CD4-positive, alpha-beta T cell treated with Interleukin-4 for 4 hours (primary cell): ENCODE data around the gene BMPR1B.
"Not testable (repeated sequence)": the region's sequence is repeated elsewhere in the genome, so short reads cannot be mapped to it uniquely, and the experiment has no call there.

Experiments used
- DNase-seq: peaks from one replicate; pipeline ENCODE4 v3.0.0-alpha.2; 2020

The BMPR1B gene

DNA sequence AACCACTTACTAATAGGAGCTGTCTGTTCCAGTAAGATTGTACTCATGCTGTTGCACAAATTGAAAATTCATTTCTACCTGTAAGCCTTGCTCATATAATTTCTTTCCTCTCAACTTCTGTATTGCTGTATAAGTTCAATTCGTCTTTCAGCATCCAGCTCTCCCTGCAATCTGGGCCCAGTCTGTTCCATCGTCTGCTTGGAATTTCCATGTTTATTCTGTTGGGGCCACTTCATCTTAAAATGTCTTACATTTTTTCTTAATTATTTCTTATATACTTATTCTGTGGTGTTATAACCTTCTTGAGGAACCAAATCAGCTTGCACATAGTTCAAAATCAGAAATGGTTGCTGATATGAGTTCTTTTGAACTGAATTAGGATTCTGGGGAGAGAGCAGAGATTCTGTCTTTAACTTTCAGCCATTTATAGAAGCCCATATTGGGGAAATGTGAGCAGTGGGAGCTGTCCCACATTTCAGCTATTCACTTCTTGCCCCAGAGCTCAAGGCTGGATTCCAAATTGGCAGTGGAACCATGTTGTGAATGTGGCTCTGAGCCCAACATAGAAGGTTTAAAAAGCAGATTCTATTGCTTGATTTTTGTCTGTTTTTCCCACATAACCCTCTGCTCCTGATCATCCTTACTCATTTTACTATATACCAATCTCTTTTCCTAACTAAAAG, 291.9 kb downstream of the BMPR1B start:
- no peak for DNase-seq

DNA sequence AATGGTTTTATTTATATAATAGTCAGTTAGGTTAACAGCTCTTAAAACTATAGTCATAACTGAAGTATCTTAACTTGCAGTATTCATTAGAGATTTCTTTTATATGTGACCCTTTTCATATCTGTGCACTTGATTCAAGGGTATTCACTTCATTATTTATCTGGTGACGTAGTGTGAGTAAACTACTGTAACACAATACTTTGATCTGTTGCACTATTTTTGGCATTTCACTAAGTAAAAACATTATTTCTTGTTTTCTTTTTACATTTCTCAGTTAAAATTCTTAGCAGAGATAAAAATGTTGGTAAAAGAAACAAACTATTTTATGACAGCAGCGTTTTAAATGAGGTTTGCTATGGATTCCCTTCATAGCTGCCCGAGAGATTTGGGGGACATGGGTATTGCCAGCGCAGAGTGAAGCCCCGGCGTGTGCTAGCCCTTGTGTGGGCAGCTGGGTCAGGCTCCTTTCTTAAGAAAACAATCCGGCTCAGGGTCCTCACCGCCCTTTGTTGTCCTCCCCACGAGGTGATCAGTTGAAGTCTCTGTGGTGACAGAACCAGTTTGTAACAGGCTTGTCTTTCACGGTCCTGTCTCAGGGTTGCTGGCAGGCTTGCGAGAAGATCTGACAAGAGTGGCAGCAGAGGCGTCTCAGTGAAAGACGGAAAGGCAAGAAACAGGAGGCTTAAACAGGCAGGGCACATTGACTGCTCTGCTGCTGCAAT, 293.4 kb downstream of the BMPR1B start:
- no peak for DNase-seq

DNA sequence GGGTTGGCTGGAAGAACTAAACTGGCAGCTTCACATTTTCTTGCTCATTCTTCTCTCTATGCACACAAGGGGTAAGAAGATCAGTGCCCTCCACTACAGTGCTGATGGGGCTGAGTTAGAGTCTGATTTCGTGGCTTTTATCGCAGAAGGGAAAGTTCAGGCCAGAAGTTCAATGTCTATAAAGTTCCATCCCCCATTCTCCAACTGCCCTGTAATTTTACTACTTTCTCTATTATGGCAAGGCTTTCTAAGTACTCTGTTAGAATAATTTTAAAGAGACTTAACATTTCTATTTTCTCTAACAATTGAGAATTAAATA, 293.9 kb downstream of the BMPR1B start:
- no peak for DNase-seq

DNA sequence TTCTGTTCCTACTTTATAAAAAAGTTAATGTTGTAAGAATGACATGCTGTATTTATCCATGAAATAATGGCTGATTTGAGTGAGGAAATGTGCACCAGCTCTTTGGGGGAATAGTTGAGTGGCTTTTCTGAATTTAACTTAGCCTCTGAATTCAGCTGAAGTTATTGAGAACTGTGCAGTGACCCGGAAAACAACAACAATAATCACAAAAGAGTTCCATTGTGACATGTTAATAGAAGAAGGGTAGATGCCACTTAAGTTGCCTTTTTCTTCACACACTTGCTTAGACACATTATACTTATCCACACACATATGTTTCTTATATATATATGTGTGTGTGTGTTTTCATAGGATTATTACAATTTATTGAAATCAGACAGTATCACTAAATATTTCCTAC, 301.2 kb downstream of the BMPR1B start:
- DNase-seq: no peak

DNA sequence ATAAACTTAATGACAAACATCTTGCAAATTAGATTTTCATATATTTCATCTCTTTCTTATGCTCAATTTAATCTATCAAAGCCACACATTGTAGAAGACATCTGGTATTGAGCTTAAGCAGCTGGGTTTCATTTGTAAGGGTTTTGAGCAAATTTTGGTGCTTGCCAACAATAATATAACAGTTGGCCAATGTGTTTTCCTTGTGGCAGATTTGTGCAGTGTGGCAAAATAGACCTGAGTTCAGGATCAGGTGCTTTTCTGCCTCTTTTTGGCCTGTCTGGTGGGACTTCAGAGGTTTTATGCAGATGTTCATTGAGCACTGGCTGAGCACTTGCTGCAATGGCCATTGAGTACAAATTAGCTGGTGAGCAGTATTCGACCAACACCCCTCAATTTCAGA, 301.9 kb downstream of the BMPR1B start:
- DNase-seq: no peak

DNA sequence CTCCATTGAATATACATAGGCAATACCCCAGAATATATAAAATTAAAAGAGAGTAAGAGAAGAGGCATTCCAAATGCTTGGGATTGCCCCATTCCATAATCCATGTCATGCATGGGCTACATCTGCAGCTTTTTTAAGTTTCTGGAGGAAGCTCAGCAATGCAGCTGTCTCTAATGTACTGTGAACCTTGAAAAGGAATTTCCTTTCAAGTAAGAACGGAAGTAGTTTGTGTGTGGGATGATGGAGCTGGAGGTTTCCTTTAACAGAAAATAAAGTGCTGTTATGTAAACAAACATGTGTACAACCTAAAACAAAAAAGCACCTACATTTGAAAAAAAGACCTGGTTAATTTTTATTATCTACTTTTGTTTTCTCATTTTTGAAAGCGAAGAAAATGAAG, 303.5 kb downstream of the BMPR1B start:
- no peak for DNase-seq

DNA sequence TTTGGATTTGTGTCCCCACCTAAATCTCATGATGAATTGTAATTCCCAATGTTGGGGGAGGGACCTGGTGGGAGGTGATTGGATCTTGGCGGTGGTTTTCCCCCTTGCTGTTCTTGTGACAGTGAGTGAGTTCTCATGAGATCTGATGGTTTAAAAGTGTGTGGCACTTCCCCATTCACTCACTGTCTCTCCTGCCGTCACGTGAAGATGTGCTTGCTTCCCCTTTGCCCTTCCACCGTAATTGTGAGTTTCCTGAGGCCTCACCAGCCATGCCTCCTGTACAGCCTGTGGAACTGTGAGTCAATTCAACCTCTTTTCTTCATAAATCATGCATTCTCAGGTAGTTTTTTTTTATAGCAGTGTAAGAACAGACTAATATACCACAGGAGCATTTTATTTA, 304.0 kb downstream of the BMPR1B start:
- not testable (repeated sequence) for DNase-seq

DNA sequence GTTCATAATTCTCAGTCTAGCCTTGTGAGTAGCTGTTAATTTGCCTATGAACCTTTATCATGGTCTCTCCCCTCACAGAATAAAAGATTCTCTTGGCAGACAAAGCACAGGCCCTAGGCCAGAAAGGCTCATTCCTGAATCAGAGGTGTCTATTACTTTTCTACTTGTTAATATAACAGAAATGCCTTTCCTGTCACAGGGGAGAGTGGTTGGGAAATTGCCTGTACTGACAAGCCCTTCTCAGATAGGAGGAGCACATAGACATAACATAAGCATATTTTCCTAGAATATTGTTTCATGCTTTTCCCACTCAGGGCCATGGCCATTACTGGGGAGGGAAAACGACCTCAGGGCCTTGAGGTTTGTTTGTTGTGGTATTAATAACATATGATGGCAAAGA, 308.3 kb downstream of the BMPR1B start:
- no peak for DNase-seq

DNA sequence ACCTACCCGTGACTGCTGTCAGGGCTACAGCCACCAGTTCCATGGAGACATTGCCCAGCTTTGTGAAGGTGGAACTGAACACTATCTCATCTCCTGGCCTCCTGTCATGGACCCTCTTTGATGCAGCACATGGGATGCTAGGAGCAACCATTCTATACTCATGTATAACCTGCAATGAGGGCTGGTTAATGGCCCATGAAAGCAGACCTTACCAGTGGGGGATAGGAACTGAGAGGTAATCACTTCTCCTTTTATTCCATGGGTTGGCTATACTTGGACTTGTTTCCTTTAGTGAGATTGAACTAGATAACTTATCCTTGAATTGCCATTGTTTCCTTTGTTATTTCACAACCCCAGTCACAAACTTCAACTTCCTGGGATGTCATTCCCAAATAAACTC, 310.6 kb downstream of the BMPR1B start:
- DNase-seq: no peak

DNA sequence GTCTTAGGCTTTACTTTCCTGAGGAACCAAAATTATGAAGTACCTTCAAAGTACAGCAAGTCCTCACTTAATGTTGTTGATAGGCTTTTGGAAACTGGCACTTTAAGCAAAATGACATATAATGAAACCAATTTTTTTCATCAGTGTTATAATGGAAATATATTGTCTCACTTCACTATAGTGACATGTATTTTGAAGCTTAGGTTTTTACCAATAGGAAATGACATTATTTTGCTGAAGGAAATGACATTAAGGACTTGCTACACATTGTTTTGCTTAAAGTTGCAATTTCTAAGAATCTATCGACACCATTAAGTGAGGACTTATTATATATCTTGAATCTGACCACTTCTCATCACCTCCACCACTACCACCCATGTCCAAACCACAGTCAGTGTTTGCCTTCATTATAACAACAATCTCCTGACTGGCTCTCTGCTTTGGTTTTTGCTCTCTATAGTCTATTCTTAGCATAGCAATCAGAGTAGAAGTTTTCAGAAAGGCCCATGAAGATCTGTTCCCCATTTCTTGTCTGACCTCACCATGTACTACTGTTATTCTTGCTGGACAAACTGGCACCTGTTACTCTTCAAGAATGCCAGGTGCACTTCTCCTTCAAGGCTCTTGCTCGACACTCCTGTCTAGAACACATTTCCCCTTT, 311.2 kb downstream of the BMPR1B start:
- DNase-seq: no peak

DNA sequence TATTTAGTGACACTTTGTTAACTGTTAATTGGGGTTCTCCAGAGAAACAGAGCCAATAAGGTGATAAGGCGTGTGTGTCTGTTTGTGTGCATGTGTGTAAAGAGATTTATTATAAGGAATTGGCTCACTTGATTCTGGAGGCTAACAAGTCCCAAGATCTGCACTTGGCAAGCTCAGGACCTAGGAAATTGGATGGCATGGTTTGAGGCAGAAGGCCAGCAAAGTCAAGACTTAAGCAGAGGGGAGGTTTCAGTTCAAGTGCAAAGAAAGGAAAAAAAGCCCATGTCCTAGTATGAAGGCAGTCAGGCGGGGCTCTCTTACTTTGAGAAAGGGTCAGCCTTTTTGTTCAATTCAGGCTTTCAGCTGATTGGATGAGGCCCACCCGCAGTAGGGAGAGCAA, 314.1 kb downstream of the BMPR1B start:
- no peak for DNase-seq

DNA sequence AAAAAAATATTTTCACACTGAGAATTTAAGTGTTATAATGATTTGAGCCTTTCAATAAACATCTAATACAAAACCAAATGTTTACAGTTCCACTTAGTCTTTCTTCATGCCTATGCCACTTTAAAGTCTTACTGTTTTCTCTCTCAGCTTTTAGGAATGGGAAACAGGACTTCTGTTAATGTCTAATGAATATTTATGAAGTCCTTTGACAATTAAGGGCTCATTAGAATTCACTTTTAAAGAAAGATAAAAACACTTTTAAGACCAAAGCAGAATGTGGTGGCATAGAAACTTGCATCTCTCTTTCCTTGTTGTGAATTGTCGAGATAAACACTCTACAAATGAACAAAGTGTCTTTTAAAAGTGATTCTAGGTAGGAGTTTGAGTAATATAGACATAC, 315.9 kb downstream of the BMPR1B start:
- no peak for DNase-seq

DNA sequence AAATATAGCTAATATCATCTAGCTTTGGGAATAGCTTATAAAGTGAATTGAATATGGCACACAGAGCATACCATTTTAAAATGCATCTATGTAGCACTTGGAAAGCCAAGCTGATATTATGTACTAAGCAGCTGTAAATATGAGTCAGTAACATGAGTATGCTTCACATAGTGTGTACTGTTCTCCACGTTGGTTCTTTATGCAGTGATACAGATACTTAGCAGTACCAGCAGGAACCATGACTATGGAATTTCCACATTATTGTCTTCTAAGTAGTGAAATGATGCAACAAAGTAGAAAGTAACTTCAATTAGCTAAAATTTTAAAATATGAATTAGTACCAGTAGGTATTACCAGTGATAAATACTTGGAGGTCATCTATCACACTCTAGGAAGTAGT, 320.1 kb downstream of the BMPR1B start:
- no peak for DNase-seq

DNA sequence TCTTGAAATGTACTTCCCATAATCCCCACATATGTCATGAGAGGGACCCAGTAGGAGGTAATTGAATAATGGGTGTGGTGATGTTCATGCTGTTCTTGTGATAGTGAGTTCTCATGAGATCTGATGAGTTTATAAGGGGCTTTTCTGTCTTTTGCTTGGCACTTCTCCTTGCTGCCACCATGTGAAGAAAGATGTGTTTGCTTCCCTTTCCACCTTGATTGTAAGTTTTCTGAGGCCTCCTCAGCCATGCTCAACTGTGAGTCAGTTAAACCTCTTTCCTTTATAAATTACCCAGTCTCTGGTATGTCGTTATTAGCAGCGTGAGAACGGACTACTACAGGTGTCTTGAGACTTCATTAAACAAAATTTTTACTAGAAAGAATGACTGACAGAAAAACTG, 323.2 kb downstream of the BMPR1B start:
- no peak for DNase-seq

DNA sequence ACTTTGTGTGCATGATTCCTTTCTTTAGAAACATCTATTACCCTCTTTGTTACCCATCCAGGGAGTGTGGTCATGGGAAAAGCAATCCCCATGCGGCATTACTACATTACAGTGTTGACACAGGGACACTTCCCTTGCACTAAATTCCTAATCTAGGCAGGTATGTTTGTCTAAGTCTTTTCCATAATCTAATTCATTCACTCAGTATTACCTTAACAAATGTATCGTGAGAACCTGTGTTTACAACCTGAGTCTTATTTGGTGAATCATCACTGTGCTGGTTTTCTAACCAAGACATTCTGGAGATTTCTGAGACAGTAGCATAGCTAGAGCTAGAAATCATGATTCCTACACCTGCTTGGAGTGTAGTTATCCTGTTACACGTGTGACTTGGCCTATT, 326.8 kb downstream of the BMPR1B start:
- no peak for DNase-seq

DNA sequence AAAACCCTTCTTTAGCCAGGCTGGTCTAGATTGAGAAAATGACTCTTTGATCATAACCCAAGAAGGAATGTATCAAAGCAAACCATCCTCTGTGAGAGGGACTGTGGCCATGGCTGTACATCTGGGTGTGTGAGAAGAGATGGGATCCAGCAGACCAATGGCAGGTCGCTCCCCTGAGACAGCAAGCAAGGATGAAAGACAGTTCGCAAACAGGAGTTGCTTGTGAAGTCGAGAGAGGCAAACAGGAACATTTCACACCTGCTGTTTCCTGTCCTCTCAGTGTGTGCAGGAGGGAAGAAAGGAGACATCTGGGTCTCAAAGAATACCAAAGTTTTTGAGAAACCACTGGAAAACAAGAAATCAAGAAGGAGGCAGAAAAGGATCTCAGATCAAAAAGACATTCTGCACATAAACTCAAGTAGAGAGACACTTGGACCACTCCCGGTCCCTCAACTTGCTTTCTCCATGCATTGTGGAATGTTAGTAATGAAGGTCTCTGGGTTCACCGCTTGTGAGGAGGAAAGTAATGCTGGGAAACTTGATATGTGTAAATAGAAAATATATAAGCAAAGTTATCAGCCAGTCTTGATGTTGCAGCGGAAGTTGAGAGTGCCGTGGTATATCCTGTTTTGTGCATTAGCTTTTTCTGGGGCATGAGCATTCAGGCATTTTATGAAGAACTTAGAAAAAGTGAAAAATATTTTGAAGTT, 327.5 kb downstream of the BMPR1B start:
- DNase-seq: no peak

DNA sequence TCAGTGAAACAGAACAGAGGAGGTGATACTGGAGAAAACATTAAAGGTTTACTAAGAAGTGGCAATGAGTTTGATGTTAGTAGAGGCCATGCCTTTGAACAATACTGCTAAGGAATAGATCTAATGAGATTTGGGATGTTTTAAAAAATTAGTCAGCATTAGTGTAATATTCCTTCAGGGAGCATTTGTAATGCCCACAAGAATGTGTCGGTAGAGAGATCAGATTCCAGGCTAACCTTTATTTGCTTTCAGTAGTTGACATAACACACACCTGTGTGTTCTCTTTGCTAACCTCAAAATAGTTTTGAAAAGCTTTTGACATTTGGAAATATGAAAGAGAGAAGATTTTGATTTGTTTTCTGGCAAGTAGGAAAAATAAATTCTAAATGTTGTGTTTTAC, 328.8 kb downstream of the BMPR1B start:
- DNase-seq: no peak

DNA sequence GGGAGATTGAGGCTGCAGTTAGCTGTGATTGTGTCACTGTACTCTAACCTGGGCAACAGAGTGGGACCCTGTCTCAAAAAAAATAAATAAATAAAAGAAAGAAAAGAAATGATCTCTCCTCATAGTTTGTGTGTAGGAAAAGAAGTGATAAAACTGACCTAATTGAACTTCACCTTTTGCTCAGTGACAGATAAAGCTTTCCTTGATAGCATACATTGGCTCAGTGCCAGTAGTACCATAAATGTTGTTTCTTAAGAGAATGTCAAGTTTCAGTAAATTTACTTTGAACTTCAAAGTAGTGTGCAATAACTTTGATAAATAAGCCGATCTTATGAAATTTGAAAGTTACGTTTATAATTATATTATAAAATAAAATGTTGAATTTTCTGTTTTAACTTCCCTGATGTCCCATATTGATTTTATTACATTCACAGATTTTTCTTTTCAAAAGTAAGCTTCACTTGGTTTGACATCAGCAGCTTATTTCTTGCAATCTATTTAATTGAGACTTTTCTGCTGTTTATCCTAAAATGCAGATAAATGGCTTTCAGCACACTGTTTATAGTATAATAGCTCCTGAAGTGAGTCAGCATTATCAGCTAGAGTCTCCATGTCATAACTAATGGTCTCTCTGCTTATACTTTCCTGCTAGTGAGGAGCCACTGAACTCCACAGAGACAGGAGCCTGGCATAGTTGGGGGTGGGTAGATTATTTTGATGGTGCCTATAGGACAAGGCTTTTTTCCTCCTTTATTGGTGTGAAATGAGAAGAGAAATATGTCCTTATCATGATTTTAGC, 330.1 kb downstream of the BMPR1B start:
- DNase-seq: no peak

DNA sequence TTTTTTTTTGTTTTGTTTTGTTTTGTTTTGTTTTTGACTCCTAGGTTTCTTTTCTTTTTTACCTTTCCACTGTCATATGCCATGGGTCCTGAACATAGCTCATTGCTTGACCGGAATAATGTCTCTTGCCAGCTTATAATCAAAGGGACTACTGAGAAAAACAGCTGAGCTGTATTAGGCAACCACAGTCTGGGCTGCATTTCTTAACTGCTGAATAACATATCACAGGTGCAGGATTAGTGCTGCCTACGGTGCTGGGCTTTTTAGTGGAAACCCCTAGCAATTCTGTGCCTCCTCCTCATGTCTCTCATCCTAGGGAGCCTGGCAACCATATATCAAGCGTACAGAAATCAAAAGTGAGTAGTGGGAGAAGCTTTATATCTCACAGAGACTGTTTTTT, 333.5 kb downstream of the BMPR1B start:
- DNase-seq: no peak

DNA sequence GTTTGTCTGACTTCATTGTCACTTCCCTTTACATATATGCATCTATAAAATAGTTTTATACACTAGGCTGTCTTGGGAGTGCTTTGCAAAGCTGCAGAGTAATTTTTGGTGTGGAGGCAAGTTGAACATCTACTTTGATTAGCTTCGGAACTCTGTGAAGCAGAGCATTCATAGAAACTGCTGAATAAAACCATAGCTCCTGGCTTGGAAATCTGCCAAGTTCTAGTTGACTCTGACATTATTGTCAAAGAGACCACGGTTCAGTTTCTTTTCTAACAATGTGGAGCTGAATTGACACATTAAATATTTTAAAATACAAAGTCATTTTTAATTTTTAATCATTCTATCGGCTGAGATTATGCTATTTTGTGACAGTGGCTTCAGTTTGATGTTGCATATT, 335.0 kb downstream of the BMPR1B start:
- DNase-seq: no peak

DNA sequence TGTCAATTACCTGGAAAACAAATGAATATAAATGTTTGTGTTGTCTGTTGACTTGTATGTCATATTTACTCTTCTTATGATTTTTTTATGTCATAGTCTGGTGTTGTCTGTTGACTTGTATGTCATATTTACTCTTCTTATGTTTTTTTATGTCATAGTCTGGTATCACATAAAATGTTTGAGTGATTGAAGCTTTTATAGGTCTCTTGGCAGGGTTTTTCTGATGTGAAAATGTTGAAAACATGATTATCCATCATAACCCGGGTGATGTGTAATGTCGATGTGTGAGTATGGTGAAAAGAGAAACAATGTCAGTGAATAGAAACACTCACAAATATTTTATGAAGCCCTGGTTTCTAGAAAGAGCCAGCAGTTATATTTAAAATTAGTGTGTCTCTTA, 335.7 kb downstream of the BMPR1B start:
- DNase-seq: no peak

DNA sequence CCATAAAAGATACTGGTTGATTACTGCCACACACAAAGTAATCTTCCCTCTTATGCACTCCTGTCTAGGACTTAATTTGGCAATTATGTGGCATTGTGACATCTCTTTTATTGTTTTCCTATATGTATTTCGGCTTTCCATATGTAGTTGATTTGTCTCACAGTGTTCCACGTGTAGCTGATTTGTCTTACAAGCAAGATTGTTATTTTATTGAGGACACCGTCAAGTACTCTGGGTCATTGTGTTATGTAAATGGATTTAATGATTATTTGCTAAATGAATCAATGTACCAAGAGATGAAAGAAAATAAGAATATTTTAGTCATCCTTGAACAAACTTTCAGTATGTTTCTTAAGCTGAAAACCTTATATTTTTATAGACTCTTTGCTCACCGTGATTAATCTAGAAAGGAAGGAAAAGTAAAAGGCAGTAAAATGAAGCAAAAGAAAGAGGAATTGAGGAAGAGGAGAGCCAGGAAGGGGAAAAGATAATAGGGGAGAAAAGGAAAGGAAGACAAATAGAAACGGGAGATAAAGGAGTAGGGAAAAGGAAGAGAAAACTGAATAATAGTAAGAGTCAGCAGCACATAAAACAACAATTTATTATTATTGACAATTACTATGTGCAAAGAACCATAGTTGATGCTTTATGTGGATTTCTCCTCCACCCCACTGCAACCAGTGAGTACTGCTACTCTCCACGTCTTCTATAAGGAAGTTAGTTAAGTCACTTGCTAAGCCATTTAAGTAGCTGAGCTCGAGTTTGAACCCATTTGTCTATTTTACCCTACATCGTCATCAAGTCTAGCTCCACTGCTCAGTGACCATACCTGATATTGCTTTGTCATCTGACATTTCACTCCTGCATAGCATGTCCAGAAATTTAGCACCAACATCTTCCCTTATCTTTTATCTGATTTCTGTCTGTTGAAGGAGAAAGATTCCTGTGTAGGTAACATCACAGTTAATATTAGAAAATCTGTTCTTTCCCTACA, 336.5 kb downstream of the BMPR1B start:
- no peak for DNase-seq
